Breast epithelium (tissue), 4 donors: ENCODE measurements around the gene GBP2. TPM values are rescaled to one million over a fixed set of nuclear protein-coding genes. Genes with fewer than 3 reads are reported as not detected.
A peak's percentile ranks its signal among the peaks of the same experiment; 100 is the strongest.
"Not testable (repeated sequence)": the region's sequence is repeated elsewhere in the genome, so short reads cannot be mapped to it uniquely, and the experiment has no call there.

Experiments used
- DNase-seq, 2 donors: peaks; one replicate each; pipeline ENCODE4 v3.0.0-alpha.2; 2019; ENCODE audit warnings: low spot score in 2 of 2
- H3K27ac ChIP-seq, 2 donors: fragments of 200-600 bp; sonication (generic) in 1 of 2; one replicate each; pipeline ENCODE4 v1.5.1; 2016 to 2019; ENCODE audit warnings: mild to moderate bottlenecking in 1 of 2
- H3K27me3 ChIP-seq, 2 donors: fragments of 200-600 bp; sonication (generic) in 1 of 2; one replicate each; pipeline versions ENCODE4 v1.5.1 to v1.6.0; 2017 to 2019; ENCODE audit warnings: control low read depth in 1 of 2, mild to moderate bottlenecking in 1 of 2
- H3K36me3 ChIP-seq: fragments of 200-600 bp; one replicate; pipeline ENCODE4 v1.5.1; 2019
- H3K4me1 ChIP-seq, 2 donors: fragments of 200-600 bp; sonication (generic); one replicate each; pipeline ENCODE4 v1.5.1; 2016 to 2019; ENCODE audit warnings: control low read depth in 1 of 2
- H3K4me3 ChIP-seq, 3 donors: fragments of 200-600 bp; sonication (generic); 1 replicate in 2 of 3; 2 replicates in 1 of 3; pipeline ENCODE4 v1.5.1; 2016 to 2019; ENCODE audit warnings: mild to moderate bottlenecking in 3 of 3, moderate library complexity in 2 of 3
- H3K9me3 ChIP-seq, 2 donors: fragments of 200-600 bp; sonication (generic) in 1 of 2; one replicate each; pipeline ENCODE4 v1.5.1; 2016 to 2019; ENCODE audit warnings: control low read depth in 1 of 2
- POLR2A ChIP-seq: fragments of 450-650 bp; IDR thresholded peaks from one replicate; pipeline ENCODE4 v1.6.1; 2016; ENCODE audit warnings: antibody characterized with exemption, mild to moderate bottlenecking, moderate library complexity
- POLR2AphosphoS5 ChIP-seq, 3 donors: sonication (generic); formaldehyde crosslinking; IDR thresholded peaks; one replicate each; pipeline ENCODE4 v1.6.1; 2017; ENCODE audit warnings: antibody characterized with exemption in 3 of 3
- intact Hi-C: fragments of 100-400 bp; cut with DNase I; formaldehyde crosslinking; loops from one replicate; pipeline ENCODE4 v1.15.1; 2023; ENCODE audit warnings: low total_unique reads
- total RNA-seq, 3 donors: library from RNA; depleted of rRNA; stranded (reverse); fragments of >200 nt; gene quantifications; one replicate each; pipeline ENCODE4 v1.1.0, GENCODE V29; 2016
- TF ChIP-seq, protein P1 (sequence below), 3 donors: fragments of 450-650 bp; IDR thresholded peaks; one replicate each; pipeline ENCODE4 v1.5.1; 2016 to 2017; ENCODE audit warnings: antibody characterized with exemption in 3 of 3, mild to moderate bottlenecking in 3 of 3, moderate library complexity in 3 of 3

Gene GBP2
- total RNA-seq, 3 donors from 2014 or later: 53.0 to 219 (median 122) TPM

DNA sequence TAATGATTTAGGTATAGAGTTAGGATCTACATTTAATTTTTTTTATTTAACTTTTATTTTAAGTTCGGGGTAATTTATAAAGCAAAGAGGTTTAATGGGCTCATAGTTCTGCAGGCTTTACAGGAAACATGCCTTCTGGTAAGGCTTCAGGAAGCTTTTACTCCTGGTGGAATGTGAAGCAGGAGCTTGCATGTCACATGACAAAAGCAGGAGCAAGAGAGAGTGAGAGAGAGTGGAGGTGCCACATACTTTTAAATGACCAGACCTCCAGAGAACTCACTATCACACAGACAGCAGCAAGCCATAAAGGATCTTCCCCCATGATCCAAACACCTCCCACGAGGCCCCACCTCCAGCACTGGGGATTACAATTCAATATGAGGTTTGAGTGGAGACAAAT is 17.6 kb upstream of the GBP2 start:
- Histone ChIP-seq H3K27ac (no peak overlapping the region), H3K36me3 (no peaks in the 10 kb centered on the region), H3K27me3 (no peaks in the 10 kb centered on the region), H3K4me1 (no peaks in the 10 kb centered on the region), H3K9me3 (no peaks in the 10 kb centered on the region), H3K4me3 (no peak overlapping the region)
- no peak for DNase-seq
- intact Hi-C loops: no loop called here
- TF ChIP-seq POLR2A: no peak
- TF ChIP-seq, protein P1, sequence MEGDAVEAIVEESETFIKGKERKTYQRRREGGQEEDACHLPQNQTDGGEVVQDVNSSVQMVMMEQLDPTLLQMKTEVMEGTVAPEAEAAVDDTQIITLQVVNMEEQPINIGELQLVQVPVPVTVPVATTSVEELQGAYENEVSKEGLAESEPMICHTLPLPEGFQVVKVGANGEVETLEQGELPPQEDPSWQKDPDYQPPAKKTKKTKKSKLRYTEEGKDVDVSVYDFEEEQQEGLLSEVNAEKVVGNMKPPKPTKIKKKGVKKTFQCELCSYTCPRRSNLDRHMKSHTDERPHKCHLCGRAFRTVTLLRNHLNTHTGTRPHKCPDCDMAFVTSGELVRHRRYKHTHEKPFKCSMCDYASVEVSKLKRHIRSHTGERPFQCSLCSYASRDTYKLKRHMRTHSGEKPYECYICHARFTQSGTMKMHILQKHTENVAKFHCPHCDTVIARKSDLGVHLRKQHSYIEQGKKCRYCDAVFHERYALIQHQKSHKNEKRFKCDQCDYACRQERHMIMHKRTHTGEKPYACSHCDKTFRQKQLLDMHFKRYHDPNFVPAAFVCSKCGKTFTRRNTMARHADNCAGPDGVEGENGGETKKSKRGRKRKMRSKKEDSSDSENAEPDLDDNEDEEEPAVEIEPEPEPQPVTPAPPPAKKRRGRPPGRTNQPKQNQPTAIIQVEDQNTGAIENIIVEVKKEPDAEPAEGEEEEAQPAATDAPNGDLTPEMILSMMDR (IDR thresholded peaks at IDR 0.05): no peak

DNA sequence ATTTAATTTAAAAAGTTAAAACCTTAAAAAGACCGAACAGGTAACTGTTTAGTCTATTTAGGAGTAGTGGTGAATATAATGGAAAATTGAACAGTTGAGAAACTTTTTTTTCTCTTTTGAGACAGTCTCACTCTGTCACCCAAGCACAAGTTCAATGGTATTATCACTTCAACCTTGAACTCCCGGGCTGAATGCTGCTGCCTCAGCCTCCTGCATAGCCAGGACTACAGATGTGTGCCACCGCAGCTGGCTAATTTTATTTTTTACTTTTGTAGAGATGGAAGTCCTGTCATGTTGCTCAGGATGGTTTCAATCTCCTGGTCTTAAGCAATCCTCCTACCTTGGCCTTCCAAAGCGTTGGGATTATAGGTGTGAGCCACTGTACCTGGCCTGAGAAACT is 16.2 kb upstream of the GBP2 start:
- no peaks in the 10 kb centered on the region for H3K27me3 ChIP-seq
- H3K4me3 ChIP-seq: no peak overlapping the region
- H3K27ac ChIP-seq: no peak overlapping the region
- TF ChIP-seq, protein P1 (IDR thresholded peaks at IDR 0.05): no peak
- intact Hi-C loops: no loop called here
- H3K4me1 ChIP-seq: no peaks in the 10 kb centered on the region
- no peak for DNase-seq
- no peaks in the 10 kb centered on the region for H3K9me3 ChIP-seq
- H3K36me3 ChIP-seq: no peaks in the 10 kb centered on the region

DNA sequence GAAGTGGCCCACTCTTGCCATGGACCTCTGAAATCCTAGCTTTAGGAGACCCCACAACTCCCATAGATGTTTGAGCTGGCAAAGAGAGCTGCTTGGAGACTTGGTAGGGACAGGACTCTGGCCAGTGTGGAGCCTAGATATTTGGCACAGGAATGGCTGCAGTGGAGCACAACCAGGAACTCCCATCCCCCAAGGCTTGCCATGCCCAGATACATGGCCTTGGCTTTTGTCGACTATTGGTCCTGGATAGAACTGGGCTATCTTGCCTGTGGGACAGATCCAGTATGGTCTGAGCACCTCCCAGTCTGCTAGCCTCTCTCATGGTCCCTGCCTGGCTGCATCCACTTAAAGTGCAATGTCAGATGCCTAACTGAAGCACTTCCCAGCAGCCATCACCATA is 7.8 kb upstream of the GBP2 start:
- no peak for DNase-seq
- TF ChIP-seq, protein P1 (IDR thresholded peaks at IDR 0.05): no peak
- no peaks in the 10 kb centered on the region for H3K9me3 ChIP-seq
- no peaks in the 10 kb centered on the region for H3K36me3 ChIP-seq
- intact Hi-C loops: no loop called here
- H3K4me1 ChIP-seq: no peaks in the 10 kb centered on the region
- no peak overlapping the region for H3K4me3 ChIP-seq
- no peaks in the 10 kb centered on the region for H3K27me3 ChIP-seq
- no peak overlapping the region for H3K27ac ChIP-seq

DNA sequence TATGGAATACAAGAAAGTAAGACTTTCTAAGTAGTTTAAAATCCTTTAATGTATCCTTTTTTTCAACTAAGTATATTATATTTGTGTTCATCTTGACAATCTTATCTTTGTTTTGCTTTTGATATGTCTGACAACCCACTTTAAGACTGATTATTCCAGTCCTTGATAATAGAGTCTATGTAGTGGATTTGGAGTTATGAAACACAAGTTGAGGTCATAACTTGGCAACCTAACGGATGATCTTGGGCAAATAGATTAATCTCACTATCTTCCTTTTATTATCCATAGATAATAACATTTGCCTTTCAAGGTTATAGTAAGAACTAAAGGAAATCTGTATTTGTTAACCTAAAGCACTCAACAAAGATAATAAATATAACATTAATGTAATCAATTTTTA is 4.8 kb upstream of the GBP2 start:
- Histone ChIP-seq H3K27me3 (no peaks in the 10 kb centered on the region), H3K36me3 (no peaks in the 10 kb centered on the region), H3K27ac (no peak overlapping the region), H3K4me1 (no peaks in the 10 kb centered on the region), H3K9me3 (no peaks in the 10 kb centered on the region), H3K4me3 (no peak overlapping the region)
- TF ChIP-seq, protein P1 (IDR thresholded peaks at IDR 0.05): no peak
- TF ChIP-seq POLR2AphosphoS5 (IDR thresholded peaks at IDR 0.05) (no peak), POLR2A (no peak)
- no peak for DNase-seq
- intact Hi-C loops: no loop called here

DNA sequence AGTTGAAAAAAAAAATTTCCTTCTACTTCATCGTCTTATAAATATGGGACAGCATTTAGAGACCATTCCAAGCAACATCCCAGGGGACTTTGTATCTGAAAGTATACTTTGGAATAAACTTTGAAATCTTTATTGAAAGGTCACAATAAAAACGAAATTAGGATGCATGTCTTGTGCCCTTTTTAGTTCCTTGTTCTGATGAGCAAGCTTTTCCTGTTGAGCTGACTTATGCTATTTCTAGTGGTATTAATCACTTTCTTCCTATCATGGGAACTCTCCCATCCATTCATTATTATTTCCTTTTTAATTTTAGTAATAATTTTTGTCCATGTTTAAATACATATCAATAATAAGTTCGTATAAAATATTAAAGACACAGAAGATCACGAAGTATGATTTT is 4.0 kb upstream of the GBP2 start:
- DNase-seq: no peak
- Histone ChIP-seq H3K9me3 (no peaks in the 10 kb centered on the region), H3K27me3 (no peaks in the 10 kb centered on the region), H3K4me1 (no peaks in the 10 kb centered on the region), H3K36me3 (no peaks in the 10 kb centered on the region), H3K4me3 (peak overlapping the region in 1 of 3 donors; percentile 84), H3K27ac (peak overlapping the region in 1 of 2 donors; percentile 94)
- intact Hi-C loops: no loop called here
- TF ChIP-seq POLR2A: no peak
- TF ChIP-seq, protein P1 (IDR thresholded peaks at IDR 0.05): no peak
- no peak for TF ChIP-seq POLR2AphosphoS5 (IDR thresholded peaks at IDR 0.05)

DNA sequence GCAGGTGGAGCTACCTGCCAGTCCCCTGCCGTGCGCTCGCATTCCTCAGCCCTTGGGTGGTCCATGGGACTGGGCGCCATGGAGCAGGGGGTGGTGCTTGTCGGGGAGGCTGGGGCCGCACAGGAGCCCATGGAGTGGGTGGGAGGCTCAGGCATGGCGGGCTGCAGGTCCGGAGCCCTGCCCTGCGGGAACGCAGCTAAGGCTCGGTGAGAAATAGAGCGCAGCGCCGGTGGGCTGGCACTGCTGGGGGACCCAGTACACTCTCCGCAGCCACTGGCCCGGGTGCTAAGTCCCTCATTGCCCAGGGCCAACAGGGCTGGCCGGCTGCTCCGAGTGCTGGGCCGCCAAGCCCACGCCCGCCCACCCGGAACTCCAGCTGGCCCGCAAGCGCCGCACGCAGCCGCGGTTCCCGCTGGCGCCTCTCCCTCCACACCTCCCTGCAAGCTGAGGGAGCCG is 2.1 kb upstream of the GBP2 start:
- H3K27me3 ChIP-seq, H3K4me1 ChIP-seq, H3K36me3 ChIP-seq, DNase-seq, H3K9me3 ChIP-seq, intact Hi-C loops: not testable (repeated sequence)
- H3K27ac ChIP-seq: peak overlapping the region; percentile 88 to 94
- H3K4me3 ChIP-seq: peak overlapping the region in 2 of 3 donors; percentile 46 to 84

DNA sequence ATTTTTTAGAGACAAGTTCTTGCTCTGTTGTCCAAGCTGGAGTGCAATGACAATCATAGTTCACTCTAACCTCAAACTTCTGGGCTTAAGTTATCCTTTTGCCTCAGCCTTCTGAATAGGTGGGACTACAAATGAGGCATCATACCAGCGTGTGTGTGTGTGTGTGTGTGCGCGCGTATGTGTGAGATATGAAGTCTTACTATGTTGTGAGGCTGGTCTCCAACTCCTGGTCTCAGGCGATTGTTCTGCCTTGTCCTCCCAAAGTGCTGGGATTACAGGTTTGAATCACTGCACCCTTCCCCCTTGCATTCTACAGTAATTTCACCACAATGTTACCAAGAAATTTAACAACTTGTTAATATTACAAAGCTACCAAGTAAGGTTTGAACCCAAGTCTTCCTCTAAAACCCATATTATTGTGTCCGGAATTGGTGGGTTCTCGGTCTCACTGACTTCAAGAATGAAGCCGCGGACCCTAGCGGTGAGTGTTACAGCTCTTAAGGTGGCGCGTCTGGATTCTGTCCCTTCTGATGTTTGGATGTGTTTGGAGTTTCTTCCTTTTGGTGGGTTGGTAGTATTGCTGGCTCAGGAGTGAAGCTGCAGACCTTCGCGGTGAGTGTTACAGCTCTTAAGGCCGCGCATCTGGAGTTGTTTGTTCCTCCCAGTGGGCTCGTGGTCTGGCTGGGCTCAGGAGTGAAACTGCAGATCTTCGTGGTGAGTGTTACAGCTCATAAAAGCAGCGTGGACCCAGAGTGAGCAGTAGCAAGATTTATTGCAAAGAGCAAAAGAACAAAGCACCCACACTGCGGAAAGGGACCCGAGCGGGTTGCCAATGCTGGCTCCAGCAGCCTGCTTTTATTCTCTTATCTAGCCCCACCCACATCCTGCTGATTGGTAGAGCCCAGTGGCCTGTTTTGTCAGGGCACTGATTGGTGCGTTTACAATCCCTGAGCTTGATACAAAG is 970 bp upstream of the GBP2 start:
- H3K27ac ChIP-seq: peak overlapping the region; percentile 88 to 94
- not testable (repeated sequence) for DNase-seq, H3K4me1 ChIP-seq

More for the DNA sequence above, 970 bp upstream of the GBP2 start:
- H3K27me3 ChIP-seq, intact Hi-C loops, H3K36me3 ChIP-seq, H3K9me3 ChIP-seq: not testable (repeated sequence)
- H3K4me3 ChIP-seq: peak overlapping the region in 2 of 3 donors; percentile 3 to 84
